Measurements from ENCODE around the gene SNX33.
"Not testable (repeated sequence)": the region's sequence is repeated elsewhere in the genome, so short reads cannot be mapped to it uniquely, and the experiment has no call there.

The SNX33 gene

GRCh38 chr15:75647370-75648155 lies at the start of gene SNX33:
SNX33 (plus strand) TSS chr15:75647912; CDS start chr15:75649103, 1,191 bp downstream.
- DNase-seq (ENCODE audit: low read depth, low spot score), result peak; percentile 94

- DNase-seq (ENCODE audit: low read depth, low spot score), result no peak
These were observed 49.4 kb upstream of the SNX33 start for GRCh38 chr15:75598361-75598760.

- DNase-seq (ENCODE audit: low read depth, low spot score), result peak; percentile 30
These were observed 48.3 kb upstream of the SNX33 start for GRCh38 chr15:75599401-75599800.

- no peak for DNase-seq (ENCODE audit: low read depth, low spot score)
These were observed 41.7 kb upstream of the SNX33 start for GRCh38 chr15:75606026-75606425.

- DNase-seq (ENCODE audit: low read depth, low spot score), result peak; percentile 36
These were observed 40.7 kb upstream of the SNX33 start for GRCh38 chr15:75606711-75607699.

GRCh38 chr15:75616766-75617165 lies 30.9 kb upstream of the SNX33 start:
- no peak for DNase-seq (ENCODE audit: low read depth, low spot score)

GRCh38 chr15:75620058-75620820 lies 27.5 kb upstream of the SNX33 start:
- DNase-seq (ENCODE audit: low read depth, low spot score), result peak; percentile 65

GRCh38 chr15:75620841-75621391 lies 26.8 kb upstream of the SNX33 start:
- DNase-seq (ENCODE audit: low read depth, low spot score), result peak; percentile 83

GRCh38 chr15:75622505-75622904 lies 25.2 kb upstream of the SNX33 start:
- DNase-seq (ENCODE audit: low read depth, low spot score), result no peak

GRCh38 chr15:75625542-75626347 lies 22.0 kb upstream of the SNX33 start, which contains the start of gene SNUPN:
SNUPN (minus strand) TSS chr15:75625725; CDS start chr15:75621051, 4,674 bp downstream.
- DNase-seq (ENCODE audit: low read depth, low spot score), result peak; percentile 97

GRCh38 chr15:75631935-75632334 lies 15.8 kb upstream of the SNX33 start:
- DNase-seq (ENCODE audit: low read depth, low spot score), result no peak

GRCh38 chr15:75633922-75634321 lies 13.8 kb upstream of the SNX33 start:
- DNase-seq (ENCODE audit: low read depth, low spot score), result not testable (repeated sequence)

- DNase-seq (ENCODE audit: low read depth, low spot score), result no peak
These were observed 11.7 kb upstream of the SNX33 start for GRCh38 chr15:75636026-75636425.

GRCh38 chr15:75637245-75638009 lies 10.3 kb upstream of the SNX33 start:
- no peak for DNase-seq (ENCODE audit: low read depth, low spot score)

GRCh38 chr15:75639191-75639708 lies 8.5 kb upstream of the SNX33 start:
- peak; percentile 55 for DNase-seq (ENCODE audit: low read depth, low spot score)

GRCh38 chr15:75639709-75640482 lies 7.8 kb upstream of the SNX33 start, which contains the start of gene IMP3:
IMP3 (minus strand) TSS chr15:75640224; CDS start chr15:75640168, 56 bp downstream.
- peak; percentile 99 for DNase-seq (ENCODE audit: low read depth, low spot score)

GRCh38 chr15:75640483-75641178 lies 7.1 kb upstream of the SNX33 start:
- peak; percentile 62 for DNase-seq (ENCODE audit: low read depth, low spot score)

- DNase-seq (ENCODE audit: low read depth, low spot score), result no peak
These were observed 6.6 kb upstream of the SNX33 start for GRCh38 chr15:75641179-75641503.

Measured in astrocyte of the hippocampus (primary cell).